ENCODE measurements around the gene SLC31A2. TPM values are rescaled to one million over a fixed set of nuclear protein-coding genes. Genes with fewer than 3 reads are reported as not detected.
A peak's percentile ranks its signal among the peaks of the same experiment; 100 is the strongest.

The SLC31A2 gene
- total RNA-seq, 1 experiment from 2014 or later: 0.26 TPM

GRCh38 chr9:113185271-113185670 lies 34.5 kb downstream of the SLC31A2 start:
- Histone ChIP-seq H4K20me1 (ENCODE audit: insufficient read depth, low read depth, low read length) (no peaks in the 10 kb centered on the region), H3K27me3 (ENCODE audit: low read length) (no peaks in the 10 kb centered on the region), H3K79me2 (ENCODE audit: low read length) (peaks cover 2% of the 10 kb centered on the region; the same call in 1 of the 2 replicates), H3K9me2 (replicated peaks; ENCODE audit: insufficient read depth, low read length) (no peaks in the 10 kb centered on the region), H3K4me2 (ENCODE audit: low read depth, low read length, poor library complexity, severe bottlenecking) (no peak overlapping the region), H3K9ac (ENCODE audit: low read length) (no peak overlapping the region), H3K27ac (ENCODE audit: low read length) (no peak overlapping the region), H3K9me3 (ENCODE audit: low read length) (no peaks in the 10 kb centered on the region), H3K36me3 (ENCODE audit: insufficient read depth, low read length) (peaks cover 86% of the 10 kb centered on the region), H2AFZ (ENCODE audit: low read length) (no peak overlapping the region), H3K4me1 (ENCODE audit: low read length) (no peaks in the 10 kb centered on the region), H3K4me3 (ENCODE audit: low read length) (no peak overlapping the region)
- no peak for DNase-seq

DNA sequence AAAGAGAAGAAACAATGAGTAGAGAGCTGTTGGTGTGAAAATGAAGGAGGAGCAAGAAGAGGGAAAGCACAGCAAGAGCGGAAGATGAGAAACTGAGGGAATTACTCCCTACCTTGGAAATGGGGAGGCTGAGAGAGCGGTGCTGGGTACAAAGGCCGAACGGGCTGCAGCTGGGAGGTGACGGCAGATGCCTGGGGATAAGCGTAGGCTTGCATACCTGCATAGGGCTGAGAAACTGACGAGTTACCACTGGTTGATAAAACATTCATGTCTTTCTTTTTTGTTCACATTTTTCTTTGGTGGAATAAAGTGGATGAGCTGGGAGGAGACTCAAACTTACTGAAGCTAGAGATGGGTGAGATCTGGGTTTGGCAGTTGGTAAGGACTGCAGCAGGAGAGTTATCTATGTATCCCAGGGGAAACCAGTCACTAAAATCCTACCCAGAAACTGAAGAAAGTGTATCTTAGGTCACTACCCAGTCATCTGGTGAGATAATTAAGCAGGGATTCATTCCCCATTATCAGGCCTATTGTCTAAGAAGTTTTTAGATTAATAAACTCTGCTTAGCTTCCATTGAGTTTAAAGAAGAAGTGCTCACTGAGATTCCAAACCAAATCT lies 35.4 kb downstream of the SLC31A2 start:
- Histone ChIP-seq H3K9ac (ENCODE audit: low read length) (no peak overlapping the region), H3K4me3 (ENCODE audit: low read length) (no peak overlapping the region), H3K4me1 (ENCODE audit: low read length) (no peaks in the 10 kb centered on the region), H3K9me2 (replicated peaks; ENCODE audit: insufficient read depth, low read length) (no peaks in the 10 kb centered on the region), H3K27ac (ENCODE audit: low read length) (no peak overlapping the region), H4K20me1 (ENCODE audit: insufficient read depth, low read depth, low read length) (no peaks in the 10 kb centered on the region), H2AFZ (ENCODE audit: low read length) (no peak overlapping the region), H3K27me3 (ENCODE audit: low read length) (no peaks in the 10 kb centered on the region), H3K4me2 (ENCODE audit: low read depth, low read length, poor library complexity, severe bottlenecking) (no peak overlapping the region), H3K79me2 (ENCODE audit: low read length) (peaks cover 3% of the 10 kb centered on the region; the same call in 1 of the 2 replicates), H3K36me3 (ENCODE audit: insufficient read depth, low read length) (peaks cover 85% of the 10 kb centered on the region), H3K9me3 (ENCODE audit: low read length) (no peaks in the 10 kb centered on the region)
- DNase-seq: no peak

DNA sequence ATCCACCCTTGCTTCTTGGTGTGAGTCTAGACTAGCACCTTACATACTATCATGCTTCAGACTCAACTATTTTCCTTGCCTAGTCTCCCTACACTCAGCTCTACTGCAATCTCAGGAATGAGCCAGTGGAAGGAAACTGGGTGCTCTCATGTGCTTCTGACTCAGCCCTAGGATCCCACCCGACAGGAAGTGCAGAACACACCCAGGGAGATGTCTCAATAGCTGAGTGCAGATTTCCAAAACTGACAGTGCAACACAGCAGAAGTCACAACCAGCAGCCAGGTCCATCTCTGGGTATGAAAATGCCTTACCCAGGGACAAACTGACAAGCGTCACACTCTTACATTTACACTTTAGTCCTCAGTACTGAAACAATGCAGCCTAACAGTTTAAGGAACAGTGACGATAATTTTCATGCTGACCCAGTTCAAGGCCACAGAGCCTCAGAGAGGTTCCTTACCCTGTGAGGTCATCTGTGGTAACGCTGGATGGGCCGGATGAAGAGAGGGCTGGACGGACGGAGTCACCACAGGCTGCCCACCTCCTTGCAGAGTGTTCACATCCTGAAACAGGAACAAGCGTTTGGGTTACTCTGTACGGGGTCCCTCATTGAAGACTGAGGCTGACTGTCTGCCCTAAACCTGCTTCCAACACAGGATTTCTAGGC lies 37.3 kb downstream of the SLC31A2 start:
- Histone ChIP-seq H3K4me3 (ENCODE audit: low read length) (no peak overlapping the region), H3K9me3 (ENCODE audit: low read length) (no peaks in the 10 kb centered on the region), H3K4me2 (ENCODE audit: low read depth, low read length, poor library complexity, severe bottlenecking) (no peak overlapping the region), H3K36me3 (ENCODE audit: insufficient read depth, low read length) (peaks cover 83% of the 10 kb centered on the region), H3K9ac (ENCODE audit: low read length) (no peak overlapping the region), H3K27ac (ENCODE audit: low read length) (no peak overlapping the region), H4K20me1 (ENCODE audit: insufficient read depth, low read depth, low read length) (no peaks in the 10 kb centered on the region), H3K27me3 (ENCODE audit: low read length) (no peaks in the 10 kb centered on the region), H3K79me2 (ENCODE audit: low read length) (peaks cover 3% of the 10 kb centered on the region; the same call in 1 of the 2 replicates), H3K4me1 (ENCODE audit: low read length) (no peaks in the 10 kb centered on the region), H2AFZ (ENCODE audit: low read length) (no peak overlapping the region), H3K9me2 (replicated peaks; ENCODE audit: insufficient read depth, low read length) (no peaks in the 10 kb centered on the region)
- DNase-seq: no peak

DNA sequence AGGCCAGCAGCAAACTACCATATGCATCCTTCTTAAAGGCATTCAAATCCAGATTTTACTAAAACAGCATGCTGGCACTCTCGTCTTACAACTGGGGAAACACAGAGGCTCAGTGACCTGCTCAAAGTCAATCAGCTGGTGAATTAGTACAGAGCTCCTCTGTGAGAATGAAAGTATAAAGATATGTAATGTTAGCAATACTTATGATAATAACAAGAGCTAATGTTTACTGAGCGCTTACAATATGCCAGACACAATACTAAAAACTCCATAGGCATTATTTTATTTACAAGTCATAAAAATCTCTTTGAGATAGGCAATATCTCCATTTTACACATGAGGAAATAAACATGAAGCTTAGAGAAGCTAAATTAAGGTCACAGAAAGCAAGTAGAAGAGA lies 41.6 kb downstream of the SLC31A2 start:
- H3K27me3 ChIP-seq (ENCODE audit: low read length): no peaks in the 10 kb centered on the region
- no peak overlapping the region for H2AFZ ChIP-seq (ENCODE audit: low read length)
- H3K36me3 ChIP-seq (ENCODE audit: insufficient read depth, low read length): peaks cover 57% of the 10 kb centered on the region; the same call in 1 of the 2 replicates
- H3K27ac ChIP-seq (ENCODE audit: low read length): no peak overlapping the region
- H3K4me1 ChIP-seq (ENCODE audit: low read length): no peaks in the 10 kb centered on the region
- H3K79me2 ChIP-seq (ENCODE audit: low read length): peaks cover 10% of the 10 kb centered on the region
- H3K9me3 ChIP-seq (ENCODE audit: low read length): no peaks in the 10 kb centered on the region
- no peaks in the 10 kb centered on the region for H4K20me1 ChIP-seq (ENCODE audit: insufficient read depth, low read depth, low read length)
- DNase-seq: no peak
- no peak overlapping the region for H3K4me2 ChIP-seq (ENCODE audit: low read depth, low read length, poor library complexity, severe bottlenecking)
- H3K9me2 ChIP-seq (replicated peaks; ENCODE audit: insufficient read depth, low read length): no peaks in the 10 kb centered on the region
- H3K9ac ChIP-seq (ENCODE audit: low read length): no peak overlapping the region
- H3K4me3 ChIP-seq (ENCODE audit: low read length): no peak overlapping the region

GRCh38 chr9:113199683-113200329 lies 49.0 kb downstream of the SLC31A2 start:
- no peaks in the 10 kb centered on the region for H3K27me3 ChIP-seq (ENCODE audit: low read length)
- peaks cover 54% of the 10 kb centered on the region for H3K36me3 ChIP-seq (ENCODE audit: insufficient read depth, low read length)
- no peak for DNase-seq
- H3K4me2 ChIP-seq (ENCODE audit: low read depth, low read length, poor library complexity, severe bottlenecking): no peak overlapping the region
- H3K9me3 ChIP-seq (ENCODE audit: low read length): no peaks in the 10 kb centered on the region
- no peak overlapping the region for H2AFZ ChIP-seq (ENCODE audit: low read length)
- no peaks in the 10 kb centered on the region for H3K9me2 ChIP-seq (replicated peaks; ENCODE audit: insufficient read depth, low read length)
- peaks cover 10% of the 10 kb centered on the region for H3K79me2 ChIP-seq (ENCODE audit: low read length)
- no peak overlapping the region for H3K4me3 ChIP-seq (ENCODE audit: low read length)
- no peak overlapping the region for H3K9ac ChIP-seq (ENCODE audit: low read length)
- H3K27ac ChIP-seq (ENCODE audit: low read length): no peak overlapping the region
- H4K20me1 ChIP-seq (ENCODE audit: insufficient read depth, low read depth, low read length): no peaks in the 10 kb centered on the region
- no peaks in the 10 kb centered on the region for H3K4me1 ChIP-seq (ENCODE audit: low read length)

DNA sequence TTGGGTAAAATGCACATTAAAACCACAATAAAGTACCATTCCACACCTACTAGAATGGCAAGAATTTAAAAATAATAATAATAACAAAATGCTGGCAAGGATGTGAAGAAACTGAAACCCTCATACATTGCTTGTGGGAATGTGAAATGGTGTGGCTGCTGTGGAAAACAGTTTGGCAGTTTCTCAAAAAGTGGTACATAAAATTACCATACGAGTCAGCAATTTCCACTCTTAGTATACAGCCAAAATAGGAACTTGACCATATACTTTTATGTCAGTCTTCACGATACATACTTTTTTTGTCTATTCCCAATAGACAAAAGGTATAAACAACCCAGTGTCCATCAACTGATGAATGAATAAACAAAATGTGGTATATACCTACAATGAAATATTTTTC lies 54.6 kb downstream of the SLC31A2 start:
- Histone ChIP-seq H3K36me3 (ENCODE audit: insufficient read depth, low read length) (peaks cover 64% of the 10 kb centered on the region), H3K9me3 (ENCODE audit: low read length) (no peaks in the 10 kb centered on the region), H3K9ac (ENCODE audit: low read length) (no peak overlapping the region), H3K4me1 (ENCODE audit: low read length) (peaks cover 19% of the 10 kb centered on the region), H3K4me2 (ENCODE audit: low read depth, low read length, poor library complexity, severe bottlenecking) (no peak overlapping the region), H3K4me3 (ENCODE audit: low read length) (no peak overlapping the region), H4K20me1 (ENCODE audit: insufficient read depth, low read depth, low read length) (no peaks in the 10 kb centered on the region), H2AFZ (ENCODE audit: low read length) (no peak overlapping the region), H3K27ac (ENCODE audit: low read length) (no peak overlapping the region), H3K9me2 (replicated peaks; ENCODE audit: insufficient read depth, low read length) (no peaks in the 10 kb centered on the region), H3K79me2 (ENCODE audit: low read length) (peaks cover 39% of the 10 kb centered on the region), H3K27me3 (ENCODE audit: low read length) (no peaks in the 10 kb centered on the region)
- no peak for DNase-seq

DNA sequence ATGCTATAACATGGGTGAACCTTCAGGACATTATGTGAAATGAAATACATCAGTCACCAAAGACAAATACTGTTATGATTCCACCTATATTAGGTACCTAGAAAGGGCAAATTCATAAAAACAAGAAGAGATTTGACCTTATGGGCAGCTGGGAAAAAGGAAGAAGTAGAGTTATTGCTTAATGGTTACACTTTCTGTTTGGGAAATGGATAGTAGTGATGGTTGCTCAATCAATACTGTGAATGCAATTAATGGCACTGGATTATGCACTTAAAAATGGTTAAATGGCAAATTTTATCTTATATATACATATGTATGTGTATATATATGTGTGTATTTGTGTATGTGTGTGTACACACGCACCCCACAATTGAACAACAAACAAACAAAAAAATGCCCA lies 55.1 kb downstream of the SLC31A2 start:
- H3K4me1 ChIP-seq (ENCODE audit: low read length): peaks cover 19% of the 10 kb centered on the region
- H3K27me3 ChIP-seq (ENCODE audit: low read length): no peaks in the 10 kb centered on the region
- H2AFZ ChIP-seq (ENCODE audit: low read length): no peak overlapping the region
- no peak overlapping the region for H3K4me2 ChIP-seq (ENCODE audit: low read depth, low read length, poor library complexity, severe bottlenecking)
- H3K27ac ChIP-seq (ENCODE audit: low read length): no peak overlapping the region
- peaks cover 64% of the 10 kb centered on the region for H3K36me3 ChIP-seq (ENCODE audit: insufficient read depth, low read length)
- H3K79me2 ChIP-seq (ENCODE audit: low read length): peaks cover 39% of the 10 kb centered on the region
- DNase-seq: peak; percentile 12
- H3K4me3 ChIP-seq (ENCODE audit: low read length): no peak overlapping the region
- no peaks in the 10 kb centered on the region for H3K9me3 ChIP-seq (ENCODE audit: low read length)
- no peaks in the 10 kb centered on the region for H3K9me2 ChIP-seq (replicated peaks; ENCODE audit: insufficient read depth, low read length)
- H3K9ac ChIP-seq (ENCODE audit: low read length): no peak overlapping the region
- no peaks in the 10 kb centered on the region for H4K20me1 ChIP-seq (ENCODE audit: insufficient read depth, low read depth, low read length)

- H3K4me1 ChIP-seq (ENCODE audit: low read length): peaks cover 24% of the 10 kb centered on the region
- H4K20me1 ChIP-seq (ENCODE audit: insufficient read depth, low read depth, low read length): 0 out of 2 replicates have a peak, but pooled peaks cover 10% of the 10 kb centered on the region
- no peak overlapping the region for H3K9ac ChIP-seq (ENCODE audit: low read length)
- H3K27ac ChIP-seq (ENCODE audit: low read length): no peak overlapping the region
- peaks cover 44% of the 10 kb centered on the region for H3K36me3 ChIP-seq (ENCODE audit: insufficient read depth, low read length)
- H3K79me2 ChIP-seq (ENCODE audit: low read length): peaks cover 69% of the 10 kb centered on the region
- DNase-seq: no peak
- H3K9me2 ChIP-seq (replicated peaks; ENCODE audit: insufficient read depth, low read length): no peaks in the 10 kb centered on the region
- H3K4me2 ChIP-seq (ENCODE audit: low read depth, low read length, poor library complexity, severe bottlenecking): no peak overlapping the region
- H3K4me3 ChIP-seq (ENCODE audit: low read length): no peak overlapping the region
- no peaks in the 10 kb centered on the region for H3K27me3 ChIP-seq (ENCODE audit: low read length)
- H3K9me3 ChIP-seq (ENCODE audit: low read length): no peaks in the 10 kb centered on the region
- no peak overlapping the region for H2AFZ ChIP-seq (ENCODE audit: low read length)
These were observed 60.0 kb downstream of the SLC31A2 start for GRCh38 chr9:113210815-113211214.

All from Karpas-422 (cell line).